ENCODE data around the gene FRMD4A.
"Not testable (repeated sequence)": the region's sequence is repeated elsewhere in the genome, so short reads cannot be mapped to it uniquely, and the experiment has no call there.

GRCh38 chr10:13896146-13896545, 434.6 kb downstream of the FRMD4A start:
- TF ChIP-seq REST (IDR thresholded peaks at IDR 0.05; ENCODE audit: low read depth, low read length); CTCF (IDR thresholded peaks at IDR 0.05); TCF12 (IDR thresholded peaks at IDR 0.05); RAD21 (IDR thresholded peaks at IDR 0.05; ENCODE audit: low read length); YY1 (IDR thresholded peaks at IDR 0.05; ENCODE audit: low read depth); NRF1 (IDR thresholded peaks at IDR 0.05; ENCODE audit: low read depth, low read length); MXI1 (IDR thresholded peaks at IDR 0.05; ENCODE audit: low read depth, low read length); JUND (IDR thresholded peaks at IDR 0.05); FOXJ3 (CRISPR knock-in tag; IDR thresholded peaks at IDR 0.05); SMC3 (IDR thresholded peaks at IDR 0.05; ENCODE audit: low read depth, low read length); RFX5 (IDR thresholded peaks at IDR 0.05; ENCODE audit: low read length): not testable (repeated sequence)
